ENCODE measurements around the gene UBE3C.
A peak's percentile ranks its signal among the peaks of the same experiment; 100 is the strongest.
"Not testable (repeated sequence)": the region's sequence is repeated elsewhere in the genome, so short reads cannot be mapped to it uniquely, and the experiment has no call there.

Gene UBE3C

DNA sequence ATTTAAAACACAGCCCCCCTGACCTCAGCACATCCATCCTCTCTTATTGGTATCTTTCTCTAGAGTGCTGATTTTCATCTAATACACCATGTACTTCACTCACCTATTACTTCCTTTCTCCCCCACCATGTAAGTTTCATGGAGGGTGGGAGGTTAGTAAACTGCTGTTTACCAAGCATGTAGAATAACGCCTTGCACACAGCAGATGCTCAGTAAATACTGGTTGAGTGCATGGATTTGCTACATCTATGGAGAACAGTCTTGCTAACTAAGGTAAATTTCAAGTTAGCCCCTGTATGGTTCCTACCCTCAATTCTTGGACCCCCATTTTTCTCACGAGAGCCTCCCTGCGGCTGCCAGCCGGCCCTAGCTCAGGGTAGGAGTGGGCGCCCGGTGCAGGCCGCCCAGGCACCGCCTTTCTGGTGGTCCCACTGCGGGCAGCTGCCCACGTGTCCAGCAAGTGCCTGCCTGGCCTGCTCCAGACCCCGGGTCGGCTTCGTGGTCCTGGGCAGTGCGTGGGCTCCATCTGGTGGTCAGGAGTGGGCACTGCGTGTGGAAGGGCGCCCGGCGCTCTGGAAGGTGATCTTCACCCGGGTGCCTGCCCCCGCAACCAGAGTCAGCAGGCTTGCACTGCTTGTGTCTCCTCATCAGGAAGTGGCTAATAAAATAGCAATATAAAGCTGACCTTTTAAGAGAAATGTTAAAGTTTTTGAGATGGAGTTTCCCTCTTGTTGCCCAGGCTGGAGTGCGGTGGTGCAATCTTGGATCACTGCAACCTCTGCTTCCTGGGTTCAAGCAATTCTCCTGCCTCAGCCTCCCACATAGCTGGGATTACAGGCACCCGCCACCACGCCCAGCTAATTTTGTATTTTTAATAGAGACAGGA is 134.7 kb downstream of the UBE3C start:
- Histone ChIP-seq H3K4me2 (ENCODE audit: insufficient read depth, low read length, poor library complexity, severe bottlenecking) (no peak overlapping the region), H3K79me1 (ENCODE audit: low read depth, low read length) (peaks cover 1% of the 10 kb centered on the region), H2BK15ac (ENCODE audit: low read length) (no peak overlapping the region), H3K23ac (ENCODE audit: low read depth, low read length, poor library complexity) (peak overlapping the region; percentile 37), H2AFZ (ENCODE audit: low read length) (peak overlapping the region; percentile 77), H3K4me1 (ENCODE audit: control insufficient read depth in 2 of 2, insufficient read depth in 1 of 2, low read depth in 1 of 2, low read length in 2 of 2) (no peaks in the 10 kb centered on the region), H3K4me3 (ENCODE audit: low read length in 2 of 2) (no peak overlapping the region), H3K9ac (ENCODE audit: low read depth, low read length, poor library complexity) (no peak overlapping the region), H3K14ac (ENCODE audit: low read length) (no peak overlapping the region), H3K36me3 (replicated peaks in 1 of 2; ENCODE audit: control insufficient read depth in 2 of 2, insufficient read depth in 2 of 2, low read length in 2 of 2) (peaks cover 5 to 36% of the 10 kb centered on the region in 2 donors), H3K18ac (ENCODE audit: low read length) (peak overlapping the region; percentile 15), H3K27me3 (ENCODE audit: control insufficient read depth in 3 of 3, insufficient read depth in 3 of 3, low read depth in 1 of 3, low read length in 3 of 3) (no peaks in the 10 kb centered on the region), H2BK120ac (ENCODE audit: low read depth, low read length) (no peak overlapping the region), H2BK12ac (ENCODE audit: low read length) (no peak overlapping the region), H3K4ac (ENCODE audit: low read length) (no peak overlapping the region), H3K27ac (replicated peaks; ENCODE audit: low read length) (no peak overlapping the region), H4K8ac (ENCODE audit: low read depth, low read length) (no peak overlapping the region), H3K9me3 (replicated peaks in 1 of 2; ENCODE audit: control insufficient read depth in 2 of 2, insufficient read depth in 1 of 2, low read depth in 1 of 2, low read length in 2 of 2) (no peaks in the 10 kb centered on the region), H4K91ac (ENCODE audit: low read depth, low read length, poor library complexity) (no peak overlapping the region), H2AK5ac (ENCODE audit: low read depth, low read length) (no peak overlapping the region), H2BK5ac (ENCODE audit: low read length) (no peak overlapping the region)
- WGBS, 2 donors (ENCODE audit: extremely low coverage in 2 of 2, insufficient read length in 2 of 2, insufficient replicate concordance in 1 of 2), result no CpG with 5 or more reads among the region's 23 CpGs
- peak; percentile 67 for DNase-seq (ENCODE audit: low spot score)

DNA sequence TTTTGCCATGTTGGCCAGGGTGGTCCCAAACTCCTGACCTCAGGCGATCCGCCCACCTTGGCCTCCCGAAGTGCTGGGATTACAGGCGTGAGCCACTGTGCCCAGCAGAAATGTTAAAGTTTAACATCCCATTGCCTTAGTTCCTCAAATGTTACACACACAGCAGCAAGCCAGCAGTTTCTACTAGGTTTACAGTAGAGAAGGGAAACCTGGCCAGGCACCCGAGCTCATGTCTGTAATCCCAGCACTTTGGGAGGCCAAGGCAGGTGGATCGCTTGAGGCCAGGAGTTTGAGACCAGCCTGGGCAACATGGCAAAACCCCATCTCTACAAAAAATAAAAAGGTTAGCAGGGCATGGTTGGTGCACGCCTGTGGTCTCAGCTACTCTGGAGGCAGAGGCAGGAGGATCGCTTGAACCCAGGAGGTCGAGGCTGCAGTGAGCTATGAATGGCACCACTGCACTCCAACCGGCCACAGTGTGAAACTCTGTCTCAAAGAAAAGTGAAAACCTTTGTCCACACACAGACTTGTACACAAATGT is 135.4 kb downstream of the UBE3C start:
- not testable (repeated sequence) for H3K9me3 ChIP-seq (replicated peaks in 1 of 2; ENCODE audit: control insufficient read depth in 2 of 2, insufficient read depth in 1 of 2, low read depth in 1 of 2, low read length in 2 of 2); H2BK120ac ChIP-seq (ENCODE audit: low read depth, low read length); H3K27ac ChIP-seq (replicated peaks; ENCODE audit: low read length); H3K27me3 ChIP-seq (ENCODE audit: control insufficient read depth in 3 of 3, insufficient read depth in 3 of 3, low read depth in 1 of 3, low read length in 3 of 3); H3K9ac ChIP-seq (ENCODE audit: low read depth, low read length, poor library complexity); H3K14ac ChIP-seq (ENCODE audit: low read length); DNase-seq (ENCODE audit: low spot score); H3K4me3 ChIP-seq (ENCODE audit: low read length in 2 of 2); H3K4me2 ChIP-seq (ENCODE audit: insufficient read depth, low read length, poor library complexity, severe bottlenecking); H3K79me1 ChIP-seq (ENCODE audit: low read depth, low read length); H2BK5ac ChIP-seq (ENCODE audit: low read length); H2AFZ ChIP-seq (ENCODE audit: low read length); H3K4ac ChIP-seq (ENCODE audit: low read length); H2AK5ac ChIP-seq (ENCODE audit: low read depth, low read length); H2BK12ac ChIP-seq (ENCODE audit: low read length); H3K23ac ChIP-seq (ENCODE audit: low read depth, low read length, poor library complexity); H4K91ac ChIP-seq (ENCODE audit: low read depth, low read length, poor library complexity); H4K8ac ChIP-seq (ENCODE audit: low read depth, low read length); H3K4me1 ChIP-seq (ENCODE audit: control insufficient read depth in 2 of 2, insufficient read depth in 1 of 2, low read depth in 1 of 2, low read length in 2 of 2); H3K18ac ChIP-seq (ENCODE audit: low read length); H2BK15ac ChIP-seq (ENCODE audit: low read length)
- WGBS, 2 donors (ENCODE audit: extremely low coverage in 2 of 2, insufficient read length in 2 of 2, insufficient replicate concordance in 1 of 2), result no CpG with 5 or more reads among the region's 10 CpGs
- peaks cover 3 to 29% of the 10 kb centered on the region in 2 donors for H3K36me3 ChIP-seq (replicated peaks in 1 of 2; ENCODE audit: control insufficient read depth in 2 of 2, insufficient read depth in 2 of 2, low read length in 2 of 2)

DNA sequence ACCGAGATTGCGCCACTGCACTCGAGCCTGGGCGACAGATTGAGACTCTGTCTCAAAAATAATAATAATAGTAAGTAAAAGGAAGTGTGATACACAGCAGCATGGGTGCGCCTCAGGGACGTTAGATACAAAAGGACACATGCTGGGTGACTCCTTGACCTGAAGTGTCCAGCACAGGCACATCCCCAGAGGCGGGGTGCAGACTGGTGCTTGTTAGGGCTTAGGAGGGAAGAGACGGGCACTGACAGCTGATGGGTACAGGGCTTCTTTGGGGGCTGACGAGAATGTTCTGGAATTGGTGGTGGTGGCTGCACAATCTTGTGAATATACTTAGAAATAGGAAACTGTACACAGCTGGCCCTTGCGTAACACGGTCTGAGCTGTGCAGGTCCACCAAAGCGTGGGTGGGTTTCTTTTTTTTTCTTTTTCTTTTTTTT is 136.3 kb downstream of the UBE3C start:
- Histone ChIP-seq H2BK5ac (ENCODE audit: low read length) (no peak overlapping the region), H2BK12ac (ENCODE audit: low read length) (no peak overlapping the region), H3K79me1 (ENCODE audit: low read depth, low read length) (peaks cover 1% of the 10 kb centered on the region), H3K18ac (ENCODE audit: low read length) (no peak overlapping the region), H3K27ac (replicated peaks; ENCODE audit: low read length) (no peak overlapping the region), H3K9me3 (replicated peaks in 1 of 2; ENCODE audit: control insufficient read depth in 2 of 2, insufficient read depth in 1 of 2, low read depth in 1 of 2, low read length in 2 of 2) (peaks cover 0 to 2% of the 10 kb centered on the region in 2 donors), H3K14ac (ENCODE audit: low read length) (no peak overlapping the region), H3K4me2 (ENCODE audit: insufficient read depth, low read length, poor library complexity, severe bottlenecking) (no peak overlapping the region), H3K27me3 (ENCODE audit: control insufficient read depth in 3 of 3, insufficient read depth in 3 of 3, low read depth in 1 of 3, low read length in 3 of 3) (no peaks in the 10 kb centered on the region), H2AFZ (ENCODE audit: low read length) (no peak overlapping the region), H3K9ac (ENCODE audit: low read depth, low read length, poor library complexity) (no peak overlapping the region), H3K23ac (ENCODE audit: low read depth, low read length, poor library complexity) (no peak overlapping the region), H3K36me3 (replicated peaks in 1 of 2; ENCODE audit: control insufficient read depth in 2 of 2, insufficient read depth in 2 of 2, low read length in 2 of 2) (peaks cover 2 to 20% of the 10 kb centered on the region in 2 donors), H2BK120ac (ENCODE audit: low read depth, low read length) (no peak overlapping the region), H3K4ac (ENCODE audit: low read length) (no peak overlapping the region), H3K4me1 (ENCODE audit: control insufficient read depth in 2 of 2, insufficient read depth in 1 of 2, low read depth in 1 of 2, low read length in 2 of 2) (no peaks in the 10 kb centered on the region), H2BK15ac (ENCODE audit: low read length) (no peak overlapping the region), H4K8ac (ENCODE audit: low read depth, low read length) (no peak overlapping the region), H2AK5ac (ENCODE audit: low read depth, low read length) (no peak overlapping the region), H4K91ac (ENCODE audit: low read depth, low read length, poor library complexity) (no peak overlapping the region), H3K4me3 (ENCODE audit: low read length in 2 of 2) (no peak overlapping the region)
- no peak for DNase-seq (ENCODE audit: low spot score)
- no CpG with 5 or more reads among the region's 12 CpGs for WGBS, 2 donors (ENCODE audit: extremely low coverage in 2 of 2, insufficient read length in 2 of 2, insufficient replicate concordance in 1 of 2)

DNA sequence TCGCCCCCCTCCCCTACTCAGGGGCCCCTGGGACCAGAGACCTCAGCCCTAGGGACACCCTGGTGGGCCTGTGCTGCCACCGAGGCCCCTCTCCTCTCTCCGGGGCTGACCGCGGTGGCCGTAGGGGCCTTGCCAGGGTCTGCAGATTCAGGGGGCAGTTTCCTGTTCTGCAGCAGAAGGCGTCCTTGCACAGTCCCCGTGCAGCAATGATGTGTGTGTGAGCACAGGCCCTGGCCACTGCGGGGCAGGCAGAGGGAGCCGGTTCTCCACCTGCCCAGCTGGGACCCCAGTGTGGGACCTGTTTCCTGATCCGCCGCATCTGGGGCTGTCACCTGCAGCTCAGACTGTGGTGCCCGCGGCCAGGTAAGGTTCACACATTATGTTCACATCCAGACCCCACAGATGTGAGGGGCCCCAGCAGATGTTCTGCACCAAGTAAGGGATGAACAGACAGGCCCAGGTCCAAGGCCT is 137.4 kb downstream of the UBE3C start:
- Histone ChIP-seq H2BK12ac (ENCODE audit: low read length) (no peak overlapping the region), H2BK120ac (ENCODE audit: low read depth, low read length) (no peak overlapping the region), H2AFZ (ENCODE audit: low read length) (no peak overlapping the region), H3K9ac (ENCODE audit: low read depth, low read length, poor library complexity) (no peak overlapping the region), H3K23ac (ENCODE audit: low read depth, low read length, poor library complexity) (peak overlapping the region; percentile 57), H3K36me3 (replicated peaks in 1 of 2; ENCODE audit: control insufficient read depth in 2 of 2, insufficient read depth in 2 of 2, low read length in 2 of 2) (peaks cover 0 to 9% of the 10 kb centered on the region in 2 donors), H3K79me1 (ENCODE audit: low read depth, low read length) (peaks cover 1% of the 10 kb centered on the region), H3K27ac (replicated peaks; ENCODE audit: low read length) (no peak overlapping the region), H4K91ac (ENCODE audit: low read depth, low read length, poor library complexity) (no peak overlapping the region), H2AK5ac (ENCODE audit: low read depth, low read length) (no peak overlapping the region), H3K4me1 (ENCODE audit: control insufficient read depth in 2 of 2, insufficient read depth in 1 of 2, low read depth in 1 of 2, low read length in 2 of 2) (no peaks in the 10 kb centered on the region), H3K4me3 (ENCODE audit: low read length in 2 of 2) (no peak overlapping the region), H3K9me3 (replicated peaks in 1 of 2; ENCODE audit: control insufficient read depth in 2 of 2, insufficient read depth in 1 of 2, low read depth in 1 of 2, low read length in 2 of 2) (peaks cover 0 to 2% of the 10 kb centered on the region in 2 donors), H2BK5ac (ENCODE audit: low read length) (no peak overlapping the region), H3K4me2 (ENCODE audit: insufficient read depth, low read length, poor library complexity, severe bottlenecking) (no peak overlapping the region), H3K4ac (ENCODE audit: low read length) (no peak overlapping the region), H3K18ac (ENCODE audit: low read length) (no peak overlapping the region), H3K14ac (ENCODE audit: low read length) (no peak overlapping the region), H3K27me3 (ENCODE audit: control insufficient read depth in 3 of 3, insufficient read depth in 3 of 3, low read depth in 1 of 3, low read length in 3 of 3) (no peaks in the 10 kb centered on the region), H4K8ac (ENCODE audit: low read depth, low read length) (no peak overlapping the region), H2BK15ac (ENCODE audit: low read length) (peak overlapping the region; percentile 27)
- DNase-seq (ENCODE audit: low spot score), result no peak
- WGBS, 2 donors (ENCODE audit: extremely low coverage in 2 of 2, insufficient read length in 2 of 2, insufficient replicate concordance in 1 of 2), result no CpG with 5 or more reads among the region's 14 CpGs
